GM19239 (cell line): ENCODE results near the gene ZNF366.
"Not testable (repeated sequence)": the region's sequence is repeated elsewhere in the genome, so short reads cannot be mapped to it uniquely, and the experiment has no call there.

Source experiments
- DNase-seq: peaks from one replicate; pipeline ENCODE4 v3.0.0; 2011; ENCODE audit warnings: low spot score; ENCODE audit not compliant: insufficient read length
- FAIRE-seq: peaks from 2 replicates; lab custom pipeline; 2011; peaks lifted over from hg19 to GRCh38; lab: Jason Lieb, UNC

ZNF366 gene

GRCh38 chr5:72417333-72418062 lies 89.7 kb downstream of the ZNF366 start:
- FAIRE-seq = no peak
- no peak for DNase-seq

- DNase-seq (no peak), FAIRE-seq (no peak)
Measured at GRCh38 chr5:72415616-72416325, 91.4 kb downstream of the ZNF366 start.

GRCh38 chr5:72412283-72413055 lies 94.7 kb downstream of the ZNF366 start:
- FAIRE-seq (no peak), DNase-seq (no peak)

DNA sequence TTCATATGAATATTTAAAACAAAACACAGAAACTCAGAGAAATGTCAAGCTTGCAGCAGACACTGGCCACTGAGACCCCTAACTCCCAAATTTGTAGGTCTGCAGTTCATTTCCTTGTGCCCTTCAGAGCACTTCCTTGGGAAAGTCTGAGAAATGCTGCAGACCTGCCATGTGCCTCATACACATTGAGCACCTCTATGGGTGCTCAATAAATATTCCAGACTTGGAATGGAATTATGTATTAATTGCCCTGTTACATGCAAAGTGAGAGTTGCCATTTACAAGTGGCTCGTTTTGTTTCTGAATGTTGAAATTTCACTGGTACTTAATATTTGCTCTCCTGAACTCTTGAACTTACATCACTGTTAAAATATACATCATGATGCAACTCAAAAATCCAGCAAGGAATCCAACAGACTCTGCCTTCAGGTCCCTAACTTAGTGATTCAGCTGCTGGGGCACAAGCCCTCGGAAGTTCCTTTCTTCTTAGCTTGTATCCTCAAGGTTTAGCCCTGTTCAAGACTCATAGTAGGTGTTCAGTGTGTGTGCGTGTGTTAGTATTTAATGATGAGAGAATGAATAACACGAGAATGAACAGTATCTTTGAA lies 96.4 kb downstream of the ZNF366 start:
- DNase-seq (no peak), FAIRE-seq (no peak)

- DNase-seq (no peak), FAIRE-seq (no peak)
Measured at GRCh38 chr5:72408603-72409002, 98.6 kb downstream of the ZNF366 start.

DNA sequence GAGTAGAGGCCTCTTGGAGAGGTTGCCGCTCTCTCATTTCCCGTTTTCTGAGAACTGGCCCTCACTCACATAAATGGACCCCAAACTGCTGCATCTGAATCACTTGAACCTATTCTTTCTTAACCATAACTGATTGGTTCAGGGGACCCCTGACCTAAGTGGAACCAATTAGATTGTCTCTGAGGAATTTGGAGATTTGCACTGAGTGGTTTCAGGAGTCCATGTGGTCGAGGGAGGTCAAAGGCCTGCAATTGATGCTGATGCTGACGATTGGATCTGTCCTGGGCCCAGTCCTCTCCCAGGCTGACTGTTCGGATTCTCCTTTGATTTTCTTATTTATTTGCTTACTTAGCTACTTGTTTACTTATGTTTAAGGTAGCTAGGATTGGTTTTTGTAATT lies 99.1 kb downstream of the ZNF366 start:
- no peak for FAIRE-seq
- no peak for DNase-seq

GRCh38 chr5:72407541-72407940 lies 99.7 kb downstream of the ZNF366 start:
- no peak for DNase-seq
- FAIRE-seq = no peak

DNA sequence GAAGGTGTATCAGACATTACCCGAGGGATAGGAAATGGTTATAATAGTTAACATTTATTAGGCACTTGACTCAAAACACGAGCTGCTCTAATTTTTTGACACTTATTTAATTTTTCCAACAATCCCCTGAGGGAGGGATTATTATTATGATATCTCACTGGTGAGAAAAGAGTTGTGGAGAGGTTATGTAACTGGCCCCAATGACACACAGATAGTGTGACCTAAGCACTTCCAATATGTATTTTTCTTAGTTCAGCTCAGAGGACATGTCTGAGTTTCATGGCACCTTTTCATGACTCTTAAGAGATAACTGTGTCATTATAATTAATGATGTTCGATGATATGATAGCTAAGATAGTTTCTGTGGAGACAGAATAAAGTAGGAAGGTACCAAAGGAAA lies 100.1 kb downstream of the ZNF366 start:
- no peak for FAIRE-seq
- no peak for DNase-seq

DNA sequence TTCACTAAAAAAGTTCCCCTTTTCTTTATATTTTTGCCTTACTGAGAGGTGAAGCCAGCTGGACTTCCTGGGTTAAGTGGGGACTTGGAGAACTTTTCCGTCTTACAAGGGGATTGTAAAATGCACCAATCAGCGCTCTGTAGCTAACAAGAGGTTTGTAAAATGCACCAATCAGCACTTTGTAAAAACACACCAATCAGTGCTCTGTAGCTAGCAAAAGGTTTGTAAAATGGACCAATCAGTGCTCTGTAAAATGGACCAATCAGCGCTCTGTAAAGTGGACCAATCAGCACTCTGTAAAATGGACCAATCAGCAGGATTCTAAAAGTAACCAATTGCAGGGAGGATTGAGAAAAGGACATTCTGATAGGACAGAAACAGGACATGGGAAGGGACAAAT lies 102.4 kb downstream of the ZNF366 start:
- not testable (repeated sequence) for DNase-seq, FAIRE-seq

DNA sequence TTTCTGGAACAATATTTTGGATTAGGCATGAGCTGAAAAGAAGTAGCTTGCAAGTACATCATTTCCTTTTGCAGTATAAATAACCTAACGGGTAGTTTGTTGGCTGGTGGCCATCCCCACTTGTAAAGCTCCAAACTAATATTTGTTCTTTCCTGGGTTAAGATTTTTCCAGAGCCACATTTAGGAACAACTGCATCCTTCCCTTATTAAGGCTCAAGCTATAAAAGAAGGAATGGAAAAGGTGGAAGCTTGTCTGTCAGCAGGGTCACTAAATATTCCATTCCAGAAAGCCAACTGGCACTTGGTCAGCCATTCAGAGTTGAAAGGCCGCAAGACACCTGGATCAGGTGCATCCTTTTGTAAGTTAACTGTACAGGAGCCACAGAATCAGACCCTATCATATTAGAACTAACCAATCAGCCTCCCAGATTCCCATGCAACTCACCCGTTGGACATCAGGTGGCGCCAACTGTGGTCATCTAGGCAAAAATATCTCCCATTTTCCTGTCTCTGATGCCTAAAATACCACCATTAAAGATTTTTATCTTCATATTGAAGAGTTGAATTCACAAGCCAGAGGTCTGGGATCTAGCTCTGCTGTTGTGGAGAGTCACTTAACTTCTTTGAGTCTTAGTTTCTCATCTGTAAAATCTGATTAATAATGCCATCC lies 104.1 kb downstream of the ZNF366 start:
- DNase-seq (no peak), FAIRE-seq (no peak)

DNA sequence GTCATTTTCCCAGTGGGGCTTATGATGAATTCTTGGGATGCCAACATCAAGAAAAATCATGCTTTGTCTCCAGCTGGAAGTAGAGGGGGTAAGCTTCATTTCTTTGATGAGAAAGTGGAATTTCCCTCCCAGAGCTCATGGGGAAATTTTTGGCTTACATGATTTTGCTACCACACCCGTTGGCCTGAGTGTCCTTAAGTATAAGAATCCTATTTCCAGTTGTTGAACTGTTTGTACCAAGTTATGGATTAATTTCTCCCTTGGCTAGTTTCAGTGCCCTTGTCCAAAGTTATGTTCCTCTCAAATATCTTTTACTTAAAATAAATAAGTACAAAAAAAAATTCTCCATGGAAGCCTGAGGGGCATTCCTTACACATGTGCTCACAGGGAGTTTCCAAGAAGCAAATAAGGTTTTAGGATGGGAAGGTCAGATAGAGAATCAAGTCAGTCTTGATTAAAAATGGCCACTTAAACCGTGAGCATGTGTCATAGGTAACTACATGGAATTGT lies 104.8 kb downstream of the ZNF366 start:
- DNase-seq (no peak), FAIRE-seq (no peak)

- no peak for FAIRE-seq
- DNase-seq = no peak
Measured at GRCh38 chr5:72400950-72401349, 106.3 kb downstream of the ZNF366 start.

GRCh38 chr5:72397836-72398235 lies 109.4 kb downstream of the ZNF366 start:
- no peak for FAIRE-seq

DNA sequence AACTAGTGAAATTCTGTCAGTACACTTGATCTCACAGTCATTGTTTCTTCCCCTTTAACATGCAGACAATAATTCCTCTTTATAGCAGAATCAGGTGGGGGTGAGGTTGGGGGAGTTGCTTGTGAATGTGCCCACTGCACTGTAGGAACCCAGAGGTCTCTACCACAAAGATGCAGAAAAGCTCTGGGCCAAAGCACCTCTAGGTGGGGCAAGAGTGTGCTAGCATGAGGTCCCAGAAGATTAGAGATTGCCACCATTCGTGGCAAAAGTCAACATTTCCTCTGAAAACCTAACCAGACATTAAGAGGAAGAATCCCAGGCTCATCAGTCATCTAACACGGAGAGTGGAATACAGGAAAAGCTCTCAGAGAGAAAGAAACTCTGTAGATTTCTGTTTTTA lies 112.5 kb downstream of the ZNF366 start:
- FAIRE-seq (peak; percentile 74), DNase-seq (peak; percentile 26)

More at GRCh38 chr5:72397836-72398235, 109.4 kb downstream of the ZNF366 start:
- DNase-seq = no peak

GRCh38 chr5:72393052-72393451 lies 114.2 kb downstream of the ZNF366 start:
- no peak for DNase-seq
- FAIRE-seq = no peak
